ENCODE measurements around the gene SOX6.

- TF ChIP-seq POLR2AphosphoS5 (IDR thresholded peaks at IDR 0.05; ENCODE audit: low read depth, low read length): no peak
- no peak for TF ChIP-seq POLR2A (IDR thresholded peaks at IDR 0.05; ENCODE audit: low read depth, low read length)
- no peak for TF ChIP-seq TAF1 (IDR thresholded peaks at IDR 0.05; ENCODE audit: low read depth, low read length)
- TF ChIP-seq PAX5 (IDR thresholded peaks at IDR 0.05; ENCODE audit: insufficient read depth, low read length, severe bottlenecking): no peak
- no peak for TF ChIP-seq SPI1 (IDR thresholded peaks at IDR 0.05; ENCODE audit: low read depth, low read length)
Measured at GRCh38 chr11:16286095-16286494, 70.3 kb downstream of the SOX6 start.

Data from GM12891 (cell line).